NCI-H187 treated with DMSO at 0.1 percent for 48 hours (cell line): Measurements from ENCODE around the gene SLC16A14.
"Not testable (repeated sequence)": the region's sequence is repeated elsewhere in the genome, so short reads cannot be mapped to it uniquely, and the experiment has no call there.

ENCODE experiments used
- DNase-seq: peaks from one replicate; lab custom pipeline; 2025; lab: John Stamatoyannopoulos, UW

SLC16A14 gene, protein sequence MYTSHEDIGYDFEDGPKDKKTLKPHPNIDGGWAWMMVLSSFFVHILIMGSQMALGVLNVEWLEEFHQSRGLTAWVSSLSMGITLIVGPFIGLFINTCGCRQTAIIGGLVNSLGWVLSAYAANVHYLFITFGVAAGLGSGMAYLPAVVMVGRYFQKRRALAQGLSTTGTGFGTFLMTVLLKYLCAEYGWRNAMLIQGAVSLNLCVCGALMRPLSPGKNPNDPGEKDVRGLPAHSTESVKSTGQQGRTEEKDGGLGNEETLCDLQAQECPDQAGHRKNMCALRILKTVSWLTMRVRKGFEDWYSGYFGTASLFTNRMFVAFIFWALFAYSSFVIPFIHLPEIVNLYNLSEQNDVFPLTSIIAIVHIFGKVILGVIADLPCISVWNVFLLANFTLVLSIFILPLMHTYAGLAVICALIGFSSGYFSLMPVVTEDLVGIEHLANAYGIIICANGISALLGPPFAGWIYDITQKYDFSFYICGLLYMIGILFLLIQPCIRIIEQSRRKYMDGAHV

DNA sequence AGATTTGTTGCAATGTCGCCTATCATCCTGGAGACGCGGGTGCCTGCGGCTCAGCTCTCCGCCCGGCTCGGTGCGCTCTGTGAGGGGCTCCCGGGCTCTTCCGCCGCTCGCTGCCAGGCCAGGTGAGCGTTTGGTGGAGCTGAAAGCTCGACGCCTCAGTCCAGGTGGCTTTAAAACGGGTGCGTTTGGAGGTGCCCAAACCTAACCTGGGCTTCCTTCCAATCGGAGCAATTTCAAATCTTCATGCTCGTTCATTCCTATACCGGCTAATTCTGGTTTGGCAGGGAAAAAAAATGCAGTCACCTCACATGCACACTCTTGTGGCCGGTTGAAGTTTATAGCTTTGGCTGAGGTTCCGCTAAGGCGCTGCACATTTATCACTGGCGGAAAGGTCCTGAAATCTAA is at the start of gene SLC16A14:
SLC16A14 (minus strand) TSS at position 274 of the 405 bp plus-strand sequence. CDS start 9,572 bp downstream, outside the sequence.
- peak; percentile 10 for DNase-seq

DNA sequence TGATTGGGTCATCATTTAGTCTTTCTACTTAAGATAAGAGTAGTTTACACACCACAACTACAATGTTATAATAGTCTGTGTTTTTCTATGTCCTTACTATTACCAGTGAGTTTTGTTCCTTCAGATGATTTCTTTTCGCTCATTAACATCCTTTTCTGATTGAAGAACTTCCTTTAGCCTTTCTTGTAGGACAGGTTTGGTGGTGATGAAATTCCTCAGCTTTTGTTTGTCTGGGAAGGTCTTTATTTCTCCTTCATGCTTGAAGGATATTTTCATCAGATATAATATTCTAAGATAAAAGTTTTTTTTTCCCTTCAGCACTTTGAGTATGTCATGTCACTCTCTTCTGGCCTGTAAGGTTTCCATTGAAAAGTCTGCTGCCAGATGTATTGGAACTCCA is 38.0 kb upstream of the SLC16A14 start:
- no peak for DNase-seq

DNA sequence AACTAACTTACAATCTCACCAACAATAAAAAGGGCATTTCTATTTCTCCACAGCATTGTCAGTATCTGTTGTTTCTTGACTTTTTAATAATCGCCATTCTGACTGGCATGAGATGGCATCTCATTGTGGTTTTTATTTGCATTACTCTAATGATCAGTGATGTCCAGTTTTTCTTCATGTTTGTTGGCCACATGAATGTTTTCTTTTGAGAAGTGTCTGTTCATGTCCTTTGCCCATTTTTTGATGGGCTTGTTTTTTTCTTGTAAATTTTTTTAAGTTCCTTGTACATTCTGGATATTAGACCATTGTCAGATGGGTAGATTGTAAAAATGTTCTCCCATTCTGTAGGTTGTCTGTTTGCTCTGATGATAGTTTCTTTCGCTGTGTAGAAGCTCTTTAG is 33.2 kb upstream of the SLC16A14 start:
- DNase-seq, result not testable (repeated sequence)

DNA sequence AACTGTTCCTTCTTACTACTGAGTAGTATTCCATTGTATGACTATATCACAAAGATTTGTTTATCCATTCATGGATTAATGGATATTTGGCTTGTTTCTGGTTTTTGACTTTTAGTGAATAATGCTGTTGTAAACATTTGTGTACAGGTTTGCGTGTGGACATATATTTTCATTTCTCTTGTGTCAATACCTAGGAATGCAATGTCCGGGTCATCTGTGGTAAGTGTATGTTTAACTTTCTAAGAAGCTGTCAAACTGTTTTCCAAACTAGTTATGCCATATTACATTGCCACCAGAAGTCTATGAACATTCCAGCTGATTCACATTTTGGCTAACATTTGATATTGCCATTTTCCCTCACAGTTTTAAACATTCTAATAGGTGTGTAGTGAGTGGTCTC is 29.1 kb upstream of the SLC16A14 start:
- DNase-seq, result no peak

DNA sequence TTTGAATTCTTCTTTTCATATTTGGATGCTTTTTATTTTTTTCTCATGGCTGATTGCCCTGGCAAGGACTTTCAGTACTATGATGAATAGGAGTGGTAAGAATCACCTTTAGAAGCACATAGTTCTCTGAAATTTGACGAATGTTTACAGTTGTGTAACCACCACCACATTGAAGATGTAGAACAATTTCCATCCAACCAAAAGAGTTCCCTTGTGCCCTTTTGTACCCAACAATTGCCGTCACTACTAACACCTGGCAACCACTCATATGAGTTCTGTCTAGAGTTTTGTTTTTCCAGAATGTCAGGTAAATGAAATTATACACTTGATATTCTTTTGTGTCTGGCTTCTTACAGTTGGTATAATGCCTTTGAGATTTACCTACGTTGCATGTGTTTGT is 28.7 kb upstream of the SLC16A14 start:
- DNase-seq, result no peak

DNA sequence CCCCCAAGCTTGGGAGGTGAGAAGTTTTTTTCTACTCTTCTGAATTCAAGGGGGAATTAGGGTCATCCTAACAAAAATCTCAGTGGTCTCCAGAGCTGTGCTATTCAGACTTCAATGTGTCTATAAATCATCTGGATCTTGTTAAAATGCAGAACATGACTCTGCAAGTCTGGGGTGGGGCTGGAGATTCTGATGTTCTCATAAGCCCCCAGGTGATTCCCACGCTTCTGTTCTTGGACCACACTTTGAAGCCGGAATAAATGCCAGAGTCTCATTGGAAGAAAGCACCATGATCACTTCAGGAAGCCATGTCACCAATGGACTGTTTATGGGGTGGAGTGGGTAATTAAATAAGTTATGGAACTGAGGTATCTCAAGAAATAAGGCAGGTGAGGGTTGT is 22.2 kb upstream of the SLC16A14 start:
- DNase-seq, result no peak

DNA sequence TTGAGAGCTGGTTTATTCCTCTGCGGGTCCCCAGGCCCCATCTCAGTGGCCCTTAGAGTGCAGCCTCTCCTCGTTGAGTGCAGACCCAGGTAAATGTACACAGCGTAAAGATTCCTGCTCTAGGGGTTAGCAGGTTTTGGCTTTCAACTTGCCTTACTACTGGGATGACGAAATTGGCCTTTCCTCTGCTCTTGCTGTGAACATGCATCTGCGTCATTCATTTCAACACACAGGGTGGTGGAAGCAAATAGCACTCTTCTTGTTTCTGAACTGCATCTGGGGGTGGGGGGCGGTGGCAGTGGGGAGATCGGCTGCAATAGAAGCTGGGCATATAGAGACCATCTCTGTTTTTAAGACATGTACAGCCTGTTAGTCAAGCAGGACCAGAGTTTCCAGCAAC is 16.5 kb upstream of the SLC16A14 start:
- no peak for DNase-seq

DNA sequence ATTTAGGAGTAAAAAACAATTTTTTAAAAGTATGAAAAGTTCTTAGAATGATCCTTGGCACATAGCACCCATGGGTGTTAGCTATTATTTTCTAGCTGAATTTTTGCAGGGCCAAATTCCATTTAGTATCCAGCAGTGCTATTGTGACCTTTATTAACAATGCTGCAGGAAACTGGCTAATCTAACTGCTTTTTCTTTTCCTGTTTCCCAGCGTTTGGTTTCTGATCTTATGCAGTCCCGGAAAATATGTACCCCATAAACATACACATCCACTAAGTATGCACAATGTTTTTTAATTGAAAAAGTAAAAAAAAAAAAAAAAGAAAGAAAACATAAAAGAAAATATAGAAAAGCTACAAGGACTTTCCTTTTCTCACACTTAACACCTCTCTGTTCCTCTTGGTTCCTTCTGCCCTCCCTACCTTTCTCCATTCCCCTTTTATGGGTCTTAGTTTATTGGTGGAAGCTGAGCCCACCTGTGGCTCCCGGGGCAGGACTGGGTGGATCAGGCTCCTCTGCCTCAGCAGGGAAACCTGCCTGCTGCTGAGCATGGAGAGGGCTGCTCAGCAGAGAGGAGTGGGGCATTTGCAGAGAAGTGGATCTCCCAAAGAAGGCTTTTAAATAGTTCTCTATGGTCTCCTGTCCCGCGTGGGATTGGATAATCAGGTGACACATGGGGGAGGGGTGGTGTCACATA is 9.3 kb upstream of the SLC16A14 start:
- DNase-seq, result no peak

DNA sequence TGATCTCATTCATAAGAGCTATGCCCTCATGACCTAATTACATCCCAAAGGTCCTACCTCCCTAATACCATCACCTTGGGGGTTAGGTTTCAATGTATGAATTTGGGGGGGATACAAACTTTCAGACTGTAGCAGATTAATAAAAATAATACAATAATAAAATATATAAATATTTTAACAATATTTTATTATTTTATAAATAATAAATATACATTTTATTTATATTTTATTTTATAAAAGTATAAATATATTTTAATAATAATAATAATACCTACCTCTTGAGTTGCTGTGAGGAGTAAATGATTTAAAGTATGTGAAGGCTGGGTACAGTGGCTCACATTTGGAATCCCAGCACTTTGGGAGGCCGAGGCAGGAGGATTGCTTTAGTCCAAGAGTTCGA is 8.1 kb upstream of the SLC16A14 start:
- DNase-seq, result no peak

DNA sequence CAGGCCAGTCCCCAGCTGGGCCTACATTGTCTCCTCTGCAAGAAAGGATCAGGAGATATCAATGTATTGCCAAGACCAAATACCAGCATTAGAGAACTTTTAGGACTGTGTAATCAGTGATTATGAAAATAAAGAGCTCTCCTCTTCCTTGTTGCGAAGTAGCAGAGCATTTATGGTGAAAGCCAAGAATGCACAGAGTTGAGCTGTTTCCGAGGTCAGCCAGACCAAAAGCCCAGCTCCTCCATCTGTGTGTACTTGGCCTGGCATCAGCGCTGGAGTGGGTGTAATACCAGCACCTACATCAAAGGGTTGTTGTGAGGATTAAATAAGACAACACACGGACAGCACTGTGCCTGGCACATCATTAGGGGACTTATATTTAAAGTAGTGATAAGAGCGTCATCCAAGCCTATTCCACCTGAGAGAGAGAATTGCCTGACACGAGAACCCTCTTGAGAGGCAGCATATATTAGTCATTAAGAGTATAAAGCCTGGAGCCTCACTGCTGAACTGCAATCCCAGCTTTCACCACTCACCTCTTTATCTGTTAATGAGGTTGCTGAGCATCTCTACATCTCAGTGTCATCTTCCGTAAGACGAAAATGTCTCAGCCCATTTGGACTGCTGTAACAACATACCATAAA is 7.4 kb upstream of the SLC16A14 start:
- no peak for DNase-seq

DNA sequence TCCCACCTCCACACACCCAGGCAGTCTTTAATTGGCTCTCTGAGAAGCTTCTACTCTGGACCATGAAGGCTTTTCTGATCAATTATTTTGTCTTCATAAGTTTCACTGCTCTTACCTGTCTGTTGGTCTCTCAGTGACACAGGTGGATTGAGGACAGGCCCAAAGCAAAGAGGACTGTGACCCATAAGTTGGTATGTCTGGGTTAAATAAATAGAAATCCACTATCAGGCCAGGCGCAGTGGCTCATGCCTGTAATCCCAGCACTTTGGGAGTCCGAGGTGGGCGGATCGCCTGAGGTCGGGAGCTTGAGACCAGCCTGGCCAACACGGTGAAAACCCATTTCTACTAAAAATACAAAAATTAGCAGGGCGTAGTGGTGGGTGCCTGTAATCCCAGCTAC is 2.7 kb upstream of the SLC16A14 start:
- no peak for DNase-seq

DNA sequence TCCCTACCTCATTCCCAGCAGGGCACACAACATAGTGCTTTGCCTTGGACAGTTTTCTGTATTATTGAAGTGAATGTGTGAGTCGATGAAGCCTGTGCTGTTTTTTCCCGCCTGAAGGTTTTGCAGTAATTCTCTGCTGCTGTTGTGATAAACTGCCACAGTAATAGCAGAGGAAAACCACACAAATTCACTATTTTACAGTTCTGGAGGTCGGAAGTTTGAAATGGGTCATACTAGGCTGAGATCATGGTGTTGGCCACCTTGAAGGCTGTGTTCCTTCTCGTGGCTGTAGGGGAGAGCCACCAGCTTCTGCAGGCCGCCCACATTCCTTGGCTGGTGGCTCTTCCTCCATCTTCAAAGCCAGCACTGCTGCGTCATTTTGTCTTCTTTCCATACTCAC is 678 bp upstream of the SLC16A14 start:
- no peak for DNase-seq

DNA sequence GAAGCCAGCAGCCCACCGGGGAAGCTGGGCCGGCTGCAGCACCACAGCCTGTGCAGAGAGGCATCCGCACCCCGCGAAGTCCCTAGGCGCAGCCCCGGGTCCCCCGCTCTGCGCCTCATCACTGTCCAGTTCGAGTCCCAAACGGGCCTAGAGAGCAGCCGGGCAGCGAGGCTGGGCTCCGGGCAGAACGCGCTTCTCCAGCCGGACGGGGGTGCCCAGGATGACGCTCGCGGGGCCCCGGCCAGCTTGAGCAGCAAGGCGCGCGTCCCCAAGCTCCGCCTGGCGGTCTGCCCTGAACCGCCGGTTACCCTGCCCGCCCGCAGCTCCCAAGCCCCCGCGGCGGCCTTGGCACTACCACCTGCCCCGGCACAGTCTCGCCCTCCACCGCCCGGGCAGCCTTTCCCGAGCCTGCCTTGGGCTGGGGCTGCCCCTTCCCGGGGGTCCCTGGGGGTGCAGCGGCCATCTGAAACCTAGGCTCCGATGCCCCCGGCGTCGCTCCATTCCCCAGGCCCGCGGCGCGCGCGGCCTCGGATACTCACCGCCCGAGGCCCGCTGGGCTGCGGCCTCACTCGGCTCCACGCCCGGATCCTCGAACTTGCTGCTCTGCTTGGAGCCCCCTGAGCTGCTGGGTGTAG is 591 bp downstream of the SLC16A14 start:
- no peak for DNase-seq

DNA sequence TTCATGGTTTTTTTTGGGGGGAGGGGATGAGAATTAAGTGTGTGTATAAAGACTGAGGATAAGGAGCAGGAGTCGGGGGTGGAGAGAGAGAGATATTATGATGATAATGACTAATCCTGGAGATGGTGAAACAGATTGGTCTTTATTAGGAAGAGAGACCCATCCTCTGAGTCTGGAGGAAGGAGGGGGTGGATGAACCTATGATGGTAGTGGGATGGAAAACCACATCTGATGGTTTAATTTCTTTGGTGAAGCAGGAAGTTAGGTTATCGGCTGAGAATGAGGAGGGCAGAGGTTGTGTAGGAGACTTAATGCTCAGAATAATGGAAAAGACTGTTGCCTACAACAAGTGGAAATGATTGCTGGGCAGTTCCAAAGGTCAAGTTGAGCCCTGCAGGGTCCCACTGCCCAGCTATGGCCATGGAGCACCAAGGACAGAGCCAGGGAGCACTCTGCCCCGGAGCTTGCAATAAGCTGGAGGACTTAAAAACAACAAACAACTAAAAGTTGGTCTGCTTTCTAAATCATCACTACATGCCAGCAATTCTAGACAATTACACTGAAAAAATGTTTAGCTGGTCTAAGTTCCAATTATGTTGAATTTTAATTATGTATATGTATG is 7.9 kb downstream of the SLC16A14 start:
- no peak for DNase-seq

DNA sequence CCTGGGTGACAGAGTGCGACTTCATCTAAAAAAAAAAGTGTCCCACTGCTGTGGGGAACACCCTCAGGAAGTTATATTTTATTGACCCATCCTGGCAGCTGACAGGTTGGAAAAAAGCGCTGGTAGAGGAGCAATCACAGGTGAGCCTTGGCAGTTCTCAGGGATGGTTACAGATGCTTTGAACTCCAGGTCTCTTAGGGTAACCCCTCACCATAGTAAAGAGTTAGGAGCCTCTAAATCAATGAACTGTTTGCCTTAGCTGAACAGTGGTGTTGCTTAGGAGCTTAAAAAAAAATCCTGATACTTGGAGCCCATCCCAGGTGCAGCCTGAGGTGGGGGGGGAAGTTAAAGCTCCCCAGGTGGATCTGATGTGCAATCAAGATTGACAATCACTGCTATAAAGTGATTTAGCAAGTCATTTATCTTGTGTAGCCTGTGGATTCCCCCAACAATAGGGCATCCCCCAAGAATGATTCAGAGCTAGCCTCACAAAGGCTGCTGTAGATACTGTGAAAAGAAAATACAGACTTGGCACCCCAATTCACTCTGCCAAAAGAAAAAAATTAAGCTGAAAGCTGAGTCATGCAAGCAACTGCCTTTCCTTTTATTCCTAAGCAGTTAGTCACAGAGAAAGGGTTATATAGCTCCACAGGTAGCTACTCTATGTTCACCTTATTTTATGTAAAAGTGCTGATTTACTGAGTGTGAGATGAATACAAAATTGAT is 14.8 kb downstream of the SLC16A14 start:
- DNase-seq, result no peak

DNA sequence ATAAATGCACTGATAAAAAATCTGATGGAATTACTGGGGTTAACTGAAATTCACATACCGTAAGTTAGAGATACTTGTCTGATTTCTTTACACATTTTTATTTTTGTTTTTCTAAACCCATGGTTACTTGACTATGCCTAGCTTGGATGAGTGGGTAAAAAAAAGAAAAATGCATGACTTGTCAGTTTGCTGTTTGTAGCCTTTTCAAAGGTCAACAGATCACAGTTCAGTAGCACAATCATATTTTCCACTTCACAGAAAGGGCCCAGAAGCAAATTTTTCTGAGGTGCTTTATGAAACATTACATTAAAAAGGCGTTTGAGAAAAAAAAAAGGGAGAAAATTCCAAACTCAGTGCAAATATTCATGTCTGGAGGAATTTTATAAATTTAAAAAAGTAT is 16.4 kb downstream of the SLC16A14 start:
- DNase-seq, result no peak

DNA sequence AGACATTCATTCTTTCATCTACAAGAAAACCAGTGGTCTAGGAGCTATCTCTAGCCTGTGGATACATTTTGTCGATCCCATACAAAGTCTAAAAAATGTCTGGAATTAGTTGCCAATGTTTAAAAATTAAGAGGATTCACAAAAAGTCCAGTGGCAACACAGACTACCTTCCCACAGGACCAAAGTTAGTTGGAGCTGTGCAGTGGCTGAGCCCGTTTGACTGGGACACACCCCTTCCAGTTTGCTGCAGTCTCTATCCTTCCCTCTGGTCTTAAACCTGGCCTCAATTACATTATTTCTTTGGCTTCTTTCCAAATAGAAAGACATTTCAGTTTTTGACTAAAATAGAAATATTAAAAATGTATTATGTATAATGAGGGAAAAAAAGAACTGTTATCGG is 18.6 kb downstream of the SLC16A14 start:
- DNase-seq, result no peak

DNA sequence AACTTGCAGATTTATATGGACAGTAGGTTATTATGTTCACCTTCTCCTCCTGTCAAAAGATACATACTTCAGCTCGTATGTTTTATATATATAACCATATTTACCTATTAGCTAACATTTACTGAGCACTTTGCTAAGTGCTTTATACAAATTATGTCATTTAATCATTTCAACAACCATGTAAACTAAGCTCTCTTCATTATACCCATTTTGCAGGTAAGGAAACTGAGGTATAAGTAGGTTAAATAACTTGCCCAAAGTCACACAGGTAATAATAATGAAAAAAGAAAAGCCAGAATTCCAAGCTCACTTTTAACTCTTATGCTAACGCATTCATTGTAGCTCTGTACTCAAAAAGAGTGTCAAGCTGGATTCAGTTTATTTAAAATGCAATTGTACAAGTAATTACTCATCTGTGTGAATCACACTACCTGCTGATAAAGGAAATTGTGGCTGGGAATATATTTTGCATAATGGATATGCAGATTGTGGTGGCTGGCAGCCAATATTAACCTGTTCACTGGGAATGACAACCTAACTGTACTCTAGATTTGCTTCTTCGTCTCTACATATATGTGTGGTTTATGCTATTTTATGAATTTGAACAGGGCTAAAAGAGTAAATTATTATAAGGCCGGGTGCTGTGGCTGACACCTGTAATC is 20.6 kb downstream of the SLC16A14 start:
- DNase-seq, result no peak

DNA sequence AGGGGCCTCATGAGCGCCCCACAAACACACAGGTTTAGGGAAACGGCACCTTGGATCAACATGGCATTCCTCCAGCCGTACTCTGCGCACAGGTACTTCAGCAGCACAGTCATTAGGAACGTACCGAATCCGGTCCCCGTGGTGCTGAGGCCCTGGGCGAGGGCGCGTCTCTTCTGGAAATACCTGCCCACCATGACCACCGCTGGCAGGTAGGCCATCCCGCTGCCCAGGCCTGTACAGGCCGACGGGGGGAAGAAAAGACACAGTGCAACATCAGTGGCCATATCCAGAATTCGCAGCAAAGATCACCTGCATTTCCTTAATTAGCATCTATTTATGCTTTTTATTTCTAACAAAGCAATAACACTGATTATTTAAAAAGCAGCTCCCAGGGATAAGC is 22.2 kb downstream of the SLC16A14 start:
- no peak for DNase-seq

DNA sequence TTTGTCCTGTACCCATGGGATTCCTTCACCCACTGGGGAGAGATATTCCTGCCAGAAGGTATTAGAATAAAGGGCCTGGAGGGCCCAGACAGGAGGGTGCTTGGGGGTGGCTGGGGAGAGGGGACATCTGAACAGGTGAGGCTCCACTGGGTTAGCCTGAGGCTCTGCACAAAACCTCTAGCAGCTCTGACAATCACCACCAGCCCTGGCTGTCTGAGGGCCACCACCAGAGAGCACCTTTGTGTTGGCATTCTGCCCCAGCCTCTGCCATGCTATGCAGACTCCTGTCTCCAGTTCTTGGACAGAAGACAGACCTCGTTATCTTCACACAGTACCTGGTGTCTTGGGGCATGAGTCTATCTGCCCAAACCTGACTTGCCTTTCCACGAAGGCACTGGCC is 25.3 kb downstream of the SLC16A14 start:
- no peak for DNase-seq

DNA sequence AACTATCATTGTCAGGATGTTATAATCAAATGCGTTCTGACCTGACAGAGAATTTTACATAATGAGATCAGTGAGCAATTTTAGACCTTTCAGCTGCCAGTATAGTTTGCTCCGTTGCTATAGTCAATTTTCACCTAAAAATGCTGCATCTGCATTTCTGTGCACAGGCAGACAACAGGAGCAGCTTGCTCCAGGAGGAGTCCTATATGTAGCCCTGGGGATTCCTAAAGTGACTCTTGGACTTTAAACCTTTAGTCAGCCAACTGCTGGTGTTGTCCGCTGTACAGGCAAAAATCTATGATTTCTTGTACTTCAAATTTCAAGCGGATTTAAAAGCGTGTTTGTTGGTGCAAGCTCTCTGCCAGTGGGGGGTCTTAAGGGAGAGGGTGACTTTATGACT is 25.7 kb downstream of the SLC16A14 start:
- no peak for DNase-seq
